Activated T-cell treated with anti-CD3 and anti-CD28 coated beads, Interleukin-2, amount 50 U/mL, for 72 hours (primary cell): Measurements from ENCODE around the gene SEMA4D. TPM values are rescaled to one million over a fixed set of nuclear protein-coding genes. Genes with fewer than 3 reads are reported as not detected.
A peak's percentile ranks its signal among the peaks of the same experiment; 100 is the strongest.

Experiments
- ATAC-seq, 2 donors: fragments of 150-1000 bp; cut with Tn5 transposase; replicated peaks in 1 of 2; 2 replicates each; pipeline ENCODE4 v1.10.0; 2021; ENCODE audit warnings: moderate library complexity in 2 of 2, mild to moderate bottlenecking in 1 of 2
- DNase-seq, 2 donors: peaks; one replicate each; pipeline ENCODE4 v3.0.0; 2021 to 2022; ENCODE audit warnings: mixed read lengths in 1 of 2
- H3K27ac Mint-ChIP-seq: one replicate; pipeline ENCODE4 v1.8.0; 2022; ENCODE audit warnings: mild to moderate bottlenecking, moderate library complexity, mixed read lengths
- H3K27me3 Mint-ChIP-seq: one replicate; pipeline ENCODE4 v1.8.0; 2022; ENCODE audit warnings: low read depth, mixed read lengths
- H3K36me3 Mint-ChIP-seq, 2 donors: one replicate each; pipeline ENCODE4 v1.8.0; 2022; ENCODE audit warnings: mixed read lengths in 2 of 2, mild to moderate bottlenecking in 1 of 2; ENCODE audit not compliant: insufficient read depth in 2 of 2
- H3K4me1 Mint-ChIP-seq: one replicate; pipeline ENCODE4 v1.8.0; 2022; ENCODE audit warnings: low read depth, mixed read lengths
- H3K4me3 Mint-ChIP-seq, 2 donors: one replicate each; pipeline ENCODE4 v1.8.0; 2022; ENCODE audit warnings: mild to moderate bottlenecking in 2 of 2, mixed read lengths in 2 of 2, moderate library complexity in 2 of 2
- H3K9me3 Mint-ChIP-seq, 2 donors: one replicate each; pipeline ENCODE4 v1.8.0; 2022; ENCODE audit warnings: mixed read lengths in 2 of 2
- total RNA-seq, 2 donors: library from RNA; stranded (reverse); gene quantifications; one replicate each; pipeline ENCODE4 v1.2.3, GENCODE V29; 2022

SEMA4D gene
- total RNA-seq, 2 donors from 2014 or later = 182 to 198 TPM

DNA sequence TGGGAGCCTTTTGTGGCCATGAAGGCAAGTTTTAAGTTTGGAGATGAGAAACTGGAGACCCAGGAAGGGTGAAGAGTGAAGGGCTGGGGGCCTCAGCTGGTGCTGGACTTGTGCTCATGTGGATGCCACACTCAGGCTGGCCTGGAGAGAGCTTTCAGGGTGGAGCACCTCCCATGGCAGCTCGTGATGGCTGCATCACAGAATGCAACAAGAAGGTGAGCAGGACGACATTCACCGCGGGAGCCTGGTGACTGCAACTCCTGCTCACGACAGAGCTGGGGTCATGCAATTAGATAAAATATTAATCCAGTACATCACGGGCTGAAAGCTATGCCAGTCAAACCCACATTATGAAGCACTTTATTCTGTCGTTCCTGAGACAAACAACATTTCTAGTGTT lies 59.7 kb downstream of the SEMA4D start:
- Mint-ChIP-seq H3K4me1 (peaks cover 91% of the 10 kb centered on the region), H3K36me3 (peaks cover 1 to 8% of the 10 kb centered on the region in 2 donors), H3K27ac (peak overlapping the region; percentile 21), H3K9me3 (no peaks in the 10 kb centered on the region), H3K4me3 (peak overlapping the region in 1 of 2 donors; percentile 57), H3K27me3 (no peaks in the 10 kb centered on the region)
- DNase-seq = no peak
- ATAC-seq = no peak

- ATAC-seq (peak in 1 of 2 donors; percentile 2), DNase-seq (no peak)
- Mint-ChIP-seq H3K9me3 (no peaks in the 10 kb centered on the region), H3K4me1 (peaks cover 87% of the 10 kb centered on the region), H3K36me3 (peaks cover 1 to 8% of the 10 kb centered on the region in 2 donors), H3K27me3 (no peaks in the 10 kb centered on the region), H3K4me3 (peak overlapping the region; percentile 43 to 57), H3K27ac (peak overlapping the region; percentile 21)
Measured at GRCh38 chr9:89437772-89438171, 60.1 kb downstream of the SEMA4D start.

GRCh38 chr9:89436963-89437625 lies 60.8 kb downstream of the SEMA4D start:
- Mint-ChIP-seq H3K4me3 (peak overlapping the region; percentile 43 to 57), H3K9me3 (no peaks in the 10 kb centered on the region), H3K36me3 (peaks cover 1 to 8% of the 10 kb centered on the region in 2 donors), H3K4me1 (peaks cover 86% of the 10 kb centered on the region), H3K27ac (no peak overlapping the region), H3K27me3 (no peaks in the 10 kb centered on the region)
- peak in 1 of 2 donors; percentile 41 for DNase-seq
- ATAC-seq = peak; percentile 59 to 65

DNA sequence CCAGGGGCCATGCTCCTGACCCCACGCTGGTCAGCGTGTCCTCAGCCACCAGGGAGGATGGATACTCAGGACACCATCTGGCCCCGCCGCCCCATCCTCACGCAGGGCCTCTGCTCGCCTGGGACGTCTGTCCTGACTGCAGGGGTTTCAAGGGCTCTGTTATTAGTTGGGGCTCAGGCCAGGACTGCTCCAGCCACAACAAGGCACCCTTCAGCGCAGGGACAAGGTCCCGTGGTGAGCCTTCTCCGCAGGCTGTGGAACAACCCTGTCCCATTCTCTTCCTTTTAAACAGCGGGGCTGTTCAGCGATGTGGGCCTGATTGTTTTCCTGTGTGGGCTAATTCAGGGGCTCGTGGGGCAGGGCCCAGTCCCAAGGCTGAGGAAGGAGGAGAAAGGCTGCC lies 61.6 kb downstream of the SEMA4D start:
- H3K27me3 Mint-ChIP-seq = no peaks in the 10 kb centered on the region
- H3K9me3 Mint-ChIP-seq = no peaks in the 10 kb centered on the region
- peaks cover 1 to 8% of the 10 kb centered on the region in 2 donors for H3K36me3 Mint-ChIP-seq
- ATAC-seq = no peak
- H3K4me3 Mint-ChIP-seq = no peak overlapping the region
- H3K27ac Mint-ChIP-seq = peak overlapping the region; percentile 27
- peaks cover 85% of the 10 kb centered on the region for H3K4me1 Mint-ChIP-seq
- no peak for DNase-seq

- DNase-seq (no peak), ATAC-seq (no peak)
- H3K27me3 Mint-ChIP-seq = no peaks in the 10 kb centered on the region
- no peaks in the 10 kb centered on the region for H3K9me3 Mint-ChIP-seq
- H3K4me1 Mint-ChIP-seq = peaks cover 85% of the 10 kb centered on the region
- peaks cover 0 to 8% of the 10 kb centered on the region in 2 donors for H3K36me3 Mint-ChIP-seq
- H3K27ac Mint-ChIP-seq = peak overlapping the region; percentile 49
- no peak overlapping the region for H3K4me3 Mint-ChIP-seq
Measured at GRCh38 chr9:89435071-89435823, 62.7 kb downstream of the SEMA4D start.

GRCh38 chr9:89434636-89435035 lies 63.3 kb downstream of the SEMA4D start:
- H3K4me1 Mint-ChIP-seq = peaks cover 85% of the 10 kb centered on the region

GRCh38 chr9:89433826-89434225 lies 64.1 kb downstream of the SEMA4D start:
- Mint-ChIP-seq H3K27me3 (no peaks in the 10 kb centered on the region), H3K27ac (no peak overlapping the region), H3K4me3 (no peak overlapping the region), H3K4me1 (peaks cover 86% of the 10 kb centered on the region), H3K36me3 (peaks cover 0 to 8% of the 10 kb centered on the region in 2 donors), H3K9me3 (no peaks in the 10 kb centered on the region)
- ATAC-seq (no peak), DNase-seq (no peak)

More at GRCh38 chr9:89434636-89435035, 63.3 kb downstream of the SEMA4D start:
- ATAC-seq (no peak), DNase-seq (no peak)
- Mint-ChIP-seq H3K4me3 (no peak overlapping the region), H3K36me3 (peaks cover 0 to 8% of the 10 kb centered on the region in 2 donors), H3K27ac (peak overlapping the region; percentile 44), H3K9me3 (no peaks in the 10 kb centered on the region), H3K27me3 (no peaks in the 10 kb centered on the region)

DNA sequence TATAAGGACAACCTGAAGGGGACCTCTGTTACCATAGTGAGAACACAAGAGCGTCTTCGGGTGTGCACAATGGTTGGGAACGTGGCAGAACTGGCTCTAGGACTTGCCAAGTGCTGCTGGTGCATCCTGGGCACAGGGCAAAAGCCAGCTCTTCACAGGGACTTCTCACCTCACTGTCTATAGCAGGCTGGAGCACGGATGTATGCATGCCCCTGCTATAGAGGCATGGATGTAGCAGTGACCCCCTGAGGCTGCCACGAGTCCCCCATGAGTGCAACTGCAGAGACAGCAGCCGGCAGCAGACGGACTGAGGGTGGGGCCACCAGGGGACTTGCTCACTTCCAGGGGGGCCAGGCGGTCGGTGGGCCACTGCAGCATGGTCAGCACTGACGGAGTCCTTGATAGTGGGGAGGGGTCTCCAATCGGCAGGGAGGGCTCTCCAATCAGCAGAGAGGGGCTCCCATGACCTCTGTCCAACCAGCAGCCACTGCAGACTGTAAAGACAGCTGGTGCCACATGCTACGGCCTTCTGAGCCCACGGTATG lies 64.9 kb downstream of the SEMA4D start:
- DNase-seq = no peak
- H3K36me3 Mint-ChIP-seq = peaks cover 0 to 7% of the 10 kb centered on the region in 2 donors

DNA sequence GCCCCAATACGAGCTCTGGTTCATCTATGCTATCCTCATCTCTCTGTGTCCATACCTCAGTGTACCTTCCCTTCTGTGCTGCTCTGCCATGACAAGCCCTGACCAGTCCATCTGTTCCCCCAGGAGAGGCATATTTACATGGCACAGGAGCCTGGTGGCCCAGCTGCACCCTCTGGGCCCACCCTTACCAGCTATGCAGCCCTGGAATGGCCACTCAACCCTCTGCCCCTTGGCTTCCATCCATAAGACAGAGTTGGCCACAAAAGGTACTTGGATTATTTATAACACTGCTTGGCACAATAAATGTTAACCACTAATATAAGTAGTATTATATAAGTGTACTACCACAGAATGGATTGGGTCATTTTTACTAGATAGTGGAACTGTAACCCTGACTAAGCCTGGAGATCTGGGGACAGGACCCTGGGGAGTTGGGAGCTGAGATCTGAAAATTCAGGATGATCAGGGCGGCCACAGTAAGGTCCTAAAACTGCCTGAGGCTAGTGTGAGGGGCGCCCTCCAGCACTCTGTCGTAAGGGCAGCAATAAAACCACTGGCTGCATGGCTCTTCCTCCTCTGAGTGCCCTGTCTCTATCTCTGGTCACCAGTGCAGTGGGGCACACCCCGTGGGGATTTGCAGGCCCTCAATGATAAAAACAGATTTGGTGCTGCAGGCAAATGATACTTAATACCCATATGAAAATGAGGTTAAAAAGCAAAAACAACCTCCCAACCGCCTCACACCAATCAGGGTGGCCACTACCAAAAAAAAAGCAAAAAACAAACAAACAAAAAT lies 65.8 kb downstream of the SEMA4D start:
- no peak overlapping the region for H3K4me3 Mint-ChIP-seq
- no peak for DNase-seq
- H3K36me3 Mint-ChIP-seq = peaks cover 0 to 8% of the 10 kb centered on the region in 2 donors
- ATAC-seq = no peak
- peak overlapping the region; percentile 22 for H3K27ac Mint-ChIP-seq
- H3K9me3 Mint-ChIP-seq = no peaks in the 10 kb centered on the region
- H3K27me3 Mint-ChIP-seq = no peaks in the 10 kb centered on the region
- H3K4me1 Mint-ChIP-seq = peaks cover 90% of the 10 kb centered on the region

More for the DNA sequence above, 64.9 kb downstream of the SEMA4D start:
- Mint-ChIP-seq H3K27ac (no peak overlapping the region), H3K4me3 (no peak overlapping the region), H3K9me3 (no peaks in the 10 kb centered on the region), H3K27me3 (no peaks in the 10 kb centered on the region), H3K4me1 (peaks cover 90% of the 10 kb centered on the region)
- ATAC-seq = no peak

- ATAC-seq = no peak
- peaks cover 0 to 11% of the 10 kb centered on the region in 2 donors for H3K36me3 Mint-ChIP-seq
- DNase-seq = no peak
- H3K27ac Mint-ChIP-seq = peak overlapping the region; percentile 49
- peaks cover 90% of the 10 kb centered on the region for H3K4me1 Mint-ChIP-seq
- no peaks in the 10 kb centered on the region for H3K27me3 Mint-ChIP-seq
- no peaks in the 10 kb centered on the region for H3K9me3 Mint-ChIP-seq
- no peak overlapping the region for H3K4me3 Mint-ChIP-seq
Measured at GRCh38 chr9:89430995-89431394, 66.9 kb downstream of the SEMA4D start.

- DNase-seq (peak; percentile 55 to 67), ATAC-seq (peak; percentile 10 to 30)
- Mint-ChIP-seq H3K27me3 (no peaks in the 10 kb centered on the region), H3K27ac (peak overlapping the region; percentile 80), H3K9me3 (peaks cover 0 to 2% of the 10 kb centered on the region in 2 donors), H3K4me3 (peak overlapping the region; percentile 12 to 15), H3K4me1 (peaks cover 90% of the 10 kb centered on the region), H3K36me3 (peaks cover 8 to 16% of the 10 kb centered on the region in 2 donors)
Measured at GRCh38 chr9:89428901-89429890, 68.7 kb downstream of the SEMA4D start.
